Suprapubic skin (tissue), 4 donors: ENCODE measurements around the gene NFYB. TPM values are rescaled to one million over a fixed set of nuclear protein-coding genes. Genes with fewer than 3 reads are reported as not detected.
"Not testable (repeated sequence)": the region's sequence is repeated elsewhere in the genome, so short reads cannot be mapped to it uniquely, and the experiment has no call there.

Source experiments
- DNase-seq, 2 donors: peaks; one replicate each; pipeline ENCODE4 v3.0.0-alpha.2; 2019; ENCODE audit warnings: low spot score in 2 of 2
- H3K27ac ChIP-seq: fragments of 200-600 bp; sonication (generic); one replicate; pipeline ENCODE4 v1.5.1; 2019
- H3K27me3 ChIP-seq: fragments of 200-600 bp; sonication (generic); one replicate; pipeline ENCODE4 v1.5.1; 2019
- H3K36me3 ChIP-seq: fragments of 200-600 bp; sonication (generic); one replicate; pipeline ENCODE4 v1.5.1; 2019
- H3K4me1 ChIP-seq: fragments of 200-600 bp; sonication (generic); one replicate; pipeline ENCODE4 v1.5.1; 2019
- H3K4me3 ChIP-seq: fragments of 200-600 bp; sonication (generic); one replicate; pipeline ENCODE4 v1.5.1; 2019; ENCODE audit warnings: mild to moderate bottlenecking
- H3K9me3 ChIP-seq: fragments of 200-600 bp; sonication (generic); one replicate; pipeline ENCODE4 v1.5.1; 2019
- EP300 ChIP-seq: sonication (generic); formaldehyde crosslinking; IDR thresholded peaks from one replicate; pipeline ENCODE4 v1.6.1; 2017; ENCODE audit warnings: antibody characterized with exemption
- POLR2A ChIP-seq, 2 donors: fragments of 450-650 bp; IDR thresholded peaks; one replicate each; pipeline ENCODE4 v1.6.1; 2017; ENCODE audit warnings: antibody characterized with exemption in 2 of 2, mild to moderate bottlenecking in 2 of 2, moderate library complexity in 2 of 2
- POLR2AphosphoS5 ChIP-seq, 3 donors: sonication (generic); formaldehyde crosslinking; IDR thresholded peaks; one replicate each; pipeline ENCODE4 v1.6.1; 2017; ENCODE audit warnings: antibody characterized with exemption in 3 of 3
- WGBS: methylation state at CpG from one replicate; pipeline ENCODE4 v1.1.5; 2018; 5-methylcytosine and 5-hydroxymethylcytosine counted together
- total RNA-seq, 4 donors: library from RNA; depleted of rRNA; stranded (reverse); fragments of >200 nt; gene quantifications; one replicate each; pipeline ENCODE4 v1.1.0, GENCODE V29; 2016
- TF ChIP-seq, protein P1 (sequence below), 2 donors: fragments of 200-600 bp in 1 of 2; fragments of 450-650 bp in 1 of 2; sonication (generic) in 1 of 2; IDR thresholded peaks; one replicate each; pipeline ENCODE4 v1.5.1; 2016 to 2019; ENCODE audit warnings: antibody characterized with exemption in 2 of 2, mild to moderate bottlenecking in 1 of 2, moderate library complexity in 1 of 2

The NFYB gene
- total RNA-seq, 4 donors from 2014 or later = 13.7 to 27.4 (median 20.8) TPM

DNA sequence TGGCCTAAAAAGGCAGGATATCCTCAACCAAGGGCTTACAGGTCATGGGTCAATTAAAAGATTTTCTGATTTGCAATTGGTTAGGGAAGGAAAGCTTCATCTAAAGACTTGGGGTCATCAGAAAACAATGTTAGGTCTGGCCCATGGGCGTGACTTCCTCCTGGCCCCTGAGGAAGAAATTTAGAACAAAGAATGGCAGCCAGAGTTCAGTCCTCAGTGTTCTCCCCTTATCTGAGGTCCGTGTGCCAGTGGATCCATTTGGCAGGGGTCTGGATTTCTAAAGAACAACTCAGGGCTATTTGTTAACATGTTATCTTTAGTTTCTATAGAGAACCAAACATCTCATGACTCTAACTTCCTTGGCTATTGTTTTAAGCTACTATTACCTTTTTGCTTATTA lies 27.8 kb upstream of the NFYB start:
- Histone ChIP-seq H3K27me3 (no peaks in the 10 kb centered on the region), H3K9me3 (no peaks in the 10 kb centered on the region), H3K4me3 (no peak overlapping the region), H3K36me3 (no peaks in the 10 kb centered on the region), H3K4me1 (no peaks in the 10 kb centered on the region), H3K27ac (no peak overlapping the region)
- TF ChIP-seq, protein P1, sequence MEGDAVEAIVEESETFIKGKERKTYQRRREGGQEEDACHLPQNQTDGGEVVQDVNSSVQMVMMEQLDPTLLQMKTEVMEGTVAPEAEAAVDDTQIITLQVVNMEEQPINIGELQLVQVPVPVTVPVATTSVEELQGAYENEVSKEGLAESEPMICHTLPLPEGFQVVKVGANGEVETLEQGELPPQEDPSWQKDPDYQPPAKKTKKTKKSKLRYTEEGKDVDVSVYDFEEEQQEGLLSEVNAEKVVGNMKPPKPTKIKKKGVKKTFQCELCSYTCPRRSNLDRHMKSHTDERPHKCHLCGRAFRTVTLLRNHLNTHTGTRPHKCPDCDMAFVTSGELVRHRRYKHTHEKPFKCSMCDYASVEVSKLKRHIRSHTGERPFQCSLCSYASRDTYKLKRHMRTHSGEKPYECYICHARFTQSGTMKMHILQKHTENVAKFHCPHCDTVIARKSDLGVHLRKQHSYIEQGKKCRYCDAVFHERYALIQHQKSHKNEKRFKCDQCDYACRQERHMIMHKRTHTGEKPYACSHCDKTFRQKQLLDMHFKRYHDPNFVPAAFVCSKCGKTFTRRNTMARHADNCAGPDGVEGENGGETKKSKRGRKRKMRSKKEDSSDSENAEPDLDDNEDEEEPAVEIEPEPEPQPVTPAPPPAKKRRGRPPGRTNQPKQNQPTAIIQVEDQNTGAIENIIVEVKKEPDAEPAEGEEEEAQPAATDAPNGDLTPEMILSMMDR (IDR thresholded peaks at IDR 0.05) = no peak
- TF ChIP-seq POLR2AphosphoS5 (IDR thresholded peaks at IDR 0.05) (no peak), POLR2A (IDR thresholded peaks at IDR 0.05) (no peak), EP300 (no peak)
- no peak for DNase-seq
- 77% methylated on average over 2 of the region's 2 CpGs for WGBS

DNA sequence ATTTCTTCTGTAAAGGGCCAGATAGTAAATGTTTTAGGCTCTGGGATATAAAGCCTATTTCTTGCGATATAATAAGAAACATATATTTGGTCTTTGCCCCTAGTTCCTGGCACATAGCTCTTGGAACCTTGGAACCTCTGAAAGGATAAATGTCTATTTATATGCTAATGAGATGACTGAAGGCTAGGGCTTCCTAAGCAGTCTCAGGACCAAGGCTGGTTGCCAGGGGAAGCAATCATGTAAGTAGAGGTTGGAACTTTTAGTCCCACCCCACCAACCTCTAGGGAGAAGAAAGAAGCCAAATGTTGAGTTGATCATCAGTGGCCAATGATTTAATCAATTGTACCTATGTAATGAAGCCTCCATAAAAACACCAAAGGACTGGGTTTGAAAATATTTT lies 26.6 kb upstream of the NFYB start:
- H3K9me3 ChIP-seq = no peaks in the 10 kb centered on the region
- no peak overlapping the region for H3K27ac ChIP-seq
- H3K36me3 ChIP-seq = no peaks in the 10 kb centered on the region
- H3K27me3 ChIP-seq = no peaks in the 10 kb centered on the region
- H3K4me1 ChIP-seq = no peaks in the 10 kb centered on the region
- DNase-seq = no peak
- TF ChIP-seq EP300 = no peak
- TF ChIP-seq, protein P1 (IDR thresholded peaks at IDR 0.05) = no peak
- no peak for TF ChIP-seq POLR2AphosphoS5 (IDR thresholded peaks at IDR 0.05)
- TF ChIP-seq POLR2A (IDR thresholded peaks at IDR 0.05) = no peak
- H3K4me3 ChIP-seq = no peak overlapping the region
- WGBS = 42% methylated on average over 1 of the region's 1 CpG

DNA sequence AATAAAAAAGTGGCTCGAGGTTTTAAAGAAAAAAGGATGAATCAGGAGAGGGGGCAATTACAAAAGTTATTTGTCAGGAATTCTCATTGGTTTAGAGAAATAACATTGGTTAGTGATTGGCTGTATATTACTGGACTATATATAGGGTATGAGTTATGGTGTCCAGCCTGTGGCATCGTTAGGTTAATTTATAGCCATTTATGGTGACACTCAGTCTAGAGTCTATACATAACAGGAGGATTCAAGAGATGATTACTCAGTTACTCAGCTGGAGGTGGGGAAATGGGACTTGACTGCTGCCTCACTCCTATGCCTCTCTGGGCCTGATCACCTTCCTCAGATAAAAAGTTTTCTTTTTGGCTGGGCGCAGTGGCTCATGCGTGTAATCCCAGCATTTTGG lies 25.6 kb upstream of the NFYB start:
- Histone ChIP-seq H3K36me3 (no peaks in the 10 kb centered on the region), H3K27ac (no peak overlapping the region), H3K9me3 (no peaks in the 10 kb centered on the region), H3K4me3 (no peak overlapping the region), H3K27me3 (no peaks in the 10 kb centered on the region), H3K4me1 (no peaks in the 10 kb centered on the region)
- TF ChIP-seq POLR2AphosphoS5 (IDR thresholded peaks at IDR 0.05) (no peak), EP300 (no peak), POLR2A (IDR thresholded peaks at IDR 0.05) (no peak)
- TF ChIP-seq, protein P1 (IDR thresholded peaks at IDR 0.05) = no peak
- no peak for DNase-seq
- WGBS = 86% methylated on average over 4 of the region's 4 CpGs

DNA sequence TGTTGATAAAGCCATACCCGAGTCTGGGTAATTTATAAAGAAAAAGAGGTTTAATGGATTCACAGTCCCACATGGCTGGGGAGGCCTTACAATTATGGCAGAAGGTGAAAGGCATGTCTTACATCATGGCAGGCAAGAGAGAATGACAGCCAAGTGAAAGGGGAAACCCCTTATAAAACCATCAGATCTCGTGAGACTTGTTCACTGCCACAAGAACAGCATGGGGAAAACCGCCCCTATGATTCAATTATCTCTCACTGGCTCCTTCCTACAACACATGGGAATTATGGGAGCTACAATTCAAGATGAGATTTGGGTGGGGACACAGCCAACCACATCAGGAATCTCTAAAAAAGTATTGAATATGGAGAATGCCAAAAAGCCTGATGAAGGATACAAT lies 25.0 kb upstream of the NFYB start:
- not testable (repeated sequence) for H3K27me3 ChIP-seq, DNase-seq, H3K9me3 ChIP-seq, H3K4me3 ChIP-seq, H3K27ac ChIP-seq, H3K36me3 ChIP-seq, H3K4me1 ChIP-seq
- 64% methylated on average over 3 of the region's 3 CpGs for WGBS

DNA sequence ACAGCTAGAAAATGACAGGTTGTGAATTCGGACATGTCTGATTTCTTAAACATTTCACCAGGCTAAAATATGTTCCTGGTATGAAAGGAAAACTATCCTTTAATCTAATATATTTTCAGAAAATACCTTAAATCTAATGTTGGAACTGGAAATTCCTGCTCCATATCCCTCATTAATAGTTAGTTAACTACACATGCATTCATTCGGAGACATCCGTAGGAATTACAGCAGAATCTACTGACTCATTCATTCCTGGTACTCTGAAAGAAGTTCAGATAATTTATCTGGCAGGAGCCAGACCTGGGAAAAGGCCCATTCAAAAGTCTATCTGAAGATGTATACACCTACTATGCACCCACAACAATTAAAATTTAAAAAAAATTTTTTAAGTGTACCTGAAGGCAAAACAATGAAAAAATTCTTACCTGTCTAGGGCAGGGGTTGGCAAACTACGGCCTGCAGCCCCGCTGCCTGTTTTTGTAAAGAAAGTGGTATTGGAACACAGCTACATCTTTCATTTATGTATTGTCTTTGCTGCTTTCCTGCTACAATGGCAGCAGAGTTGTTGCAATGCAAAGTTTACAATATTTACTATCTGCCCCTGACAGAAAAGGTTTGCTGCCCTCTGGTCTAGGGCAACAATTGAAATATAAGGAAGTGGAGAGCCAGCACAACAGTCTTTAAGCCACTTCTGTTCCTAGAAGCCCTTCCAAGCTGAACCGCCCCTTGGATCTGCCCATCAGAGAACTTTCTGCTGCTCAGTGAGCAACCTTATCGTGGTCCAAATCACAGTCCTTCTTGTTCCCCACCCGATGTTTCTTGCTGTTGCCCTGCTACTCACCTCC lies 17.9 kb upstream of the NFYB start:
- no peaks in the 10 kb centered on the region for H3K27me3 ChIP-seq
- H3K4me3 ChIP-seq = no peak overlapping the region
- no peak for DNase-seq
- no peak overlapping the region for H3K27ac ChIP-seq
- TF ChIP-seq, protein P1 (IDR thresholded peaks at IDR 0.05) = no peak
- no peak for TF ChIP-seq POLR2A (IDR thresholded peaks at IDR 0.05)
- no peak for TF ChIP-seq EP300
- no peak for TF ChIP-seq POLR2AphosphoS5 (IDR thresholded peaks at IDR 0.05)
- H3K36me3 ChIP-seq = no peaks in the 10 kb centered on the region
- H3K4me1 ChIP-seq = no peaks in the 10 kb centered on the region
- WGBS = 86% methylated on average over 8 of the region's 8 CpGs
- no peaks in the 10 kb centered on the region for H3K9me3 ChIP-seq

DNA sequence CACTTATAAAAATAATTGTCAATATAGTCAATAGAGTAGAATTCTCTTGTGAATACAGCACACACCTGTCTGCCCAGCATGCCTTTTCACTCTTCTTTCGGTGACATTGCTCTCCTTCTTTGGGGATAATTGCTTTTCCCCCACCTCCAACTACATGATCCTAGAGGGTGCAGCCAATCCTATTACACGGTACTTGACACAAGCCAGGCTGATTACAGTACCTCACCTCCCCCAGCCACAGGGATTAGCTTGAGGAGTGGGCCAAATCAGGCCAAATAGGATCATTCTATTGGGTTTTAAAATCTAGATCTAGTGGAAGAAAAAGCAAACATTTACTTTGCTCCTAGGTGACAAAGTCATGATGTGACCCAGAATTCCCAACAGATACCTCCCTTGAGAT lies 16.8 kb upstream of the NFYB start:
- Histone ChIP-seq H3K27ac (no peak overlapping the region), H3K4me1 (no peaks in the 10 kb centered on the region), H3K36me3 (no peaks in the 10 kb centered on the region), H3K9me3 (no peaks in the 10 kb centered on the region), H3K4me3 (no peak overlapping the region), H3K27me3 (no peaks in the 10 kb centered on the region)
- no peak for DNase-seq
- no peak for TF ChIP-seq POLR2A (IDR thresholded peaks at IDR 0.05)
- no peak for TF ChIP-seq EP300
- TF ChIP-seq, protein P1 (IDR thresholded peaks at IDR 0.05) = no peak
- no peak for TF ChIP-seq POLR2AphosphoS5 (IDR thresholded peaks at IDR 0.05)
- 76% methylated on average over 2 of the region's 2 CpGs for WGBS
